ENCODE measurements around the gene COX5B.
"Not testable (repeated sequence)": the region's sequence is repeated elsewhere in the genome, so short reads cannot be mapped to it uniquely, and the experiment has no call there.

Gene COX5B

DNA sequence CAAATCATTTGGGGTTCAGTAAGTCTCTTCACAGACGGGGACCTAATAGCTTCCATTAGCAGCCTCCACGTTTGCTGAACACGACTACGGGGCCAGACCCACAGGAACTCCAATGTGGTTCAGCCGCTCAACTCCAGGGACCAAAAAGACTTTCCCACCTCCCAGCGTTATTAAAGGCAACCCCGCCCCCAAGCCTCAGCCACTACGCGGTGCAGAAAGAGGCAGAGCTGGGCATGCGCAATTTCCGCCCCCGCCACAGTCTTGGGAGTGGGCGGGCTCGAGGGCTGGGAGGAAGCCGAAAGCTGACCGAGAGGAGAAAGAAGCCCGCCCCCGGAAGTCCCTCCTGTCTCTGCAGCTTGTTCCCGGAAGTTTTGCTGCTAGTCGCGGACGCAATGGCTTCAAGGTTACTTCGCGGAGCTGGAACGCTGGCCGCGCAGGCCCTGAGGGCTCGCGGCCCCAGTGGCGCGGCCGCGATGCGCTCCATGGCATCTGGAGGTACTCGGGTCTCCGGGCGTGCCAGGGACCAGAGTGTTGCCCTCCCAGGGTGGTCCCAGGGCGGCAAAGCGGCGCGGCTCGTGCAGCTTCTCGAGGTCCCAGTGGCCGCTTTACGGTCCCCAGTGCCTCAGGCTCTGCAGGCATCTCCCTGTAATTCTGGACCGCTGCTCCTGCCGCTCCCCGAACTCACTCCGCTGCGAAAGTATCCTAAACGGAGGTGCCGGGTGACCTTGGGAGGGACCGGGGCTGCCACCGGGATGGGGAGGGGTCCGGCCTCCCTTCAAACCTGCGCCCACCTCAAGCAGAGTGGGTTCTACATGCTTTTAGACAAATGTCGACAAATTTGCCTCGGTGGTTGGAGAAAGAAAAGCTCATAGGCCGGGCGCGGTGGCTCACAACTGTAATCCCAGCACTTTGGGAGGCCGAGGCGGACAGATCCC, at the start of gene COX5B:
Gene COX5B (plus strand): TSS at position 368 of the 935 bp plus-strand sequence. CDS start 25 bp downstream, at position 393.
- TF ChIP-seq, protein P1, sequence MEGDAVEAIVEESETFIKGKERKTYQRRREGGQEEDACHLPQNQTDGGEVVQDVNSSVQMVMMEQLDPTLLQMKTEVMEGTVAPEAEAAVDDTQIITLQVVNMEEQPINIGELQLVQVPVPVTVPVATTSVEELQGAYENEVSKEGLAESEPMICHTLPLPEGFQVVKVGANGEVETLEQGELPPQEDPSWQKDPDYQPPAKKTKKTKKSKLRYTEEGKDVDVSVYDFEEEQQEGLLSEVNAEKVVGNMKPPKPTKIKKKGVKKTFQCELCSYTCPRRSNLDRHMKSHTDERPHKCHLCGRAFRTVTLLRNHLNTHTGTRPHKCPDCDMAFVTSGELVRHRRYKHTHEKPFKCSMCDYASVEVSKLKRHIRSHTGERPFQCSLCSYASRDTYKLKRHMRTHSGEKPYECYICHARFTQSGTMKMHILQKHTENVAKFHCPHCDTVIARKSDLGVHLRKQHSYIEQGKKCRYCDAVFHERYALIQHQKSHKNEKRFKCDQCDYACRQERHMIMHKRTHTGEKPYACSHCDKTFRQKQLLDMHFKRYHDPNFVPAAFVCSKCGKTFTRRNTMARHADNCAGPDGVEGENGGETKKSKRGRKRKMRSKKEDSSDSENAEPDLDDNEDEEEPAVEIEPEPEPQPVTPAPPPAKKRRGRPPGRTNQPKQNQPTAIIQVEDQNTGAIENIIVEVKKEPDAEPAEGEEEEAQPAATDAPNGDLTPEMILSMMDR (IDR thresholded peaks at IDR 0.05; ENCODE audit: extremely low read depth, missing control alignments), result no peak
- DNase-seq (ENCODE audit: low spot score), result peak; percentile 98

GRCh38 chr2:97596180-97596579, 49.7 kb upstream of the COX5B start:
- DNase-seq (ENCODE audit: low spot score), result not testable (repeated sequence)

DNA sequence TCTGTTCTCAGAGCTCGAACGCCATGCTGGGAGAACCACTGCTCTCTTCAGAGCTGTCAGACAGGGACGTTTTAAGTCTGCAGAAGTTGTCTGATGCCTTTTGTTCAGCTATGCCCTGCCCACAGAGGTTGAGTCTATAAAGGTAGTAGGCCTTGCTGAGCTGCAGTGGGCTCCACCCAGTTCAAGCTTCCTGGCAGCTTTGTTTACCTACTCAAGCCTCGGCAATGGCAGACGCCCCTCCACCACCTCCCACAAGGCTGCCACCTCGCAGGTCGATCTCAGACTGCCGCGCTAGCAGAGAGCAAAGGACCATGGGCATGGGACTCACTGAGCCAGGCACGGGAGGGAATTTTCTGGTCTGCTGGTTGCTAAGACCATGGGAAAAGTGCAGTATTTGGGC, 44.3 kb upstream of the COX5B start:
- not testable (repeated sequence) for DNase-seq (ENCODE audit: low spot score)

DNA sequence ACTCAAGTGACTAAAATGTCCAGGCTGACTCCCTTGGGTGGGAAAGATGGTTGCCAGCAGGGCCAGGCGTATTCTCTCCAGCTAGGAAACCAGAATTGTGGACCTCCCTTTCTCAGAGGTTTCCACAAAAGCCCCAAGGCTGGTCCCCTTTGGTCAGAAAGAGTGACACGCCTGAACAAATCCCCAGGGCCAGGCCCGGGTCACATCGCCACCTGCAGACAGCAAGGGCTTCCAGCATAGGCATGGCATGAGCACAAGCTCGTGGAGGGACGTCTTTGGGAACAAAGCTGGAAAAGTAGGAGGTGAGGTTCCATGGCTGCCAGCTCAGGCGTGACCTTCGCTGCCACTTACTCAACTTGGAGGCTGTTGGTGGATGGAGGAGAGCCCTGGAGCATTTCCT, 40.8 kb upstream of the COX5B start:
- DNase-seq (ENCODE audit: low spot score), result not testable (repeated sequence)

- not testable (repeated sequence) for DNase-seq (ENCODE audit: low spot score)
Observed at GRCh38 chr2:97605524-97606339, 40.1 kb upstream of the COX5B start.

DNA sequence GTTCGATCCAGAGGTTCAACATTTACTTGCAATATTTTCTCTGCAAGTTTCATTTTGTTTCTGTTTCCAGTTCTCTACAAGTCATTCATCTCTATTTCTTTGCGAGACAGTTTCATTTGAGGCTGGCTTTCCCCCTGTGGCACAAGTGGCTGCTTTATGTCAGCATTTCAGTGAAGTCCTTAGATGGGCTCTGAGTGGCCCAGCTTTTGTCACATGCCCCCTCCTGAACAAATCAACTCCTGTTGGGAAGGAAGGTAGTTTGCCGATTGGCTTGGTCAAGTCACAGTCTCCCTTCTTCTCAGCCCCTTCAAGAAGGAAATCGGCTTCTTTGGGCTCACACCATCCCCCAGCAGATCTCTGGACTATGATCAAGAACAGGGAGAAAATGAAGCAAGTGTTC, 37.1 kb upstream of the COX5B start:
- not testable (repeated sequence) for DNase-seq (ENCODE audit: low spot score)

- not testable (repeated sequence) for DNase-seq (ENCODE audit: low spot score)
Observed at GRCh38 chr2:97611895-97612294, 34.0 kb upstream of the COX5B start.

GRCh38 chr2:97615746-97616145, 30.1 kb upstream of the COX5B start:
- DNase-seq (ENCODE audit: low spot score), result not testable (repeated sequence)

- TF ChIP-seq, protein P1 (IDR thresholded peaks at IDR 0.05; ENCODE audit: extremely low read depth, missing control alignments), result no peak
- no peak for DNase-seq (ENCODE audit: low spot score)
Observed at GRCh38 chr2:97617911-97618310, 28.0 kb upstream of the COX5B start.

DNA sequence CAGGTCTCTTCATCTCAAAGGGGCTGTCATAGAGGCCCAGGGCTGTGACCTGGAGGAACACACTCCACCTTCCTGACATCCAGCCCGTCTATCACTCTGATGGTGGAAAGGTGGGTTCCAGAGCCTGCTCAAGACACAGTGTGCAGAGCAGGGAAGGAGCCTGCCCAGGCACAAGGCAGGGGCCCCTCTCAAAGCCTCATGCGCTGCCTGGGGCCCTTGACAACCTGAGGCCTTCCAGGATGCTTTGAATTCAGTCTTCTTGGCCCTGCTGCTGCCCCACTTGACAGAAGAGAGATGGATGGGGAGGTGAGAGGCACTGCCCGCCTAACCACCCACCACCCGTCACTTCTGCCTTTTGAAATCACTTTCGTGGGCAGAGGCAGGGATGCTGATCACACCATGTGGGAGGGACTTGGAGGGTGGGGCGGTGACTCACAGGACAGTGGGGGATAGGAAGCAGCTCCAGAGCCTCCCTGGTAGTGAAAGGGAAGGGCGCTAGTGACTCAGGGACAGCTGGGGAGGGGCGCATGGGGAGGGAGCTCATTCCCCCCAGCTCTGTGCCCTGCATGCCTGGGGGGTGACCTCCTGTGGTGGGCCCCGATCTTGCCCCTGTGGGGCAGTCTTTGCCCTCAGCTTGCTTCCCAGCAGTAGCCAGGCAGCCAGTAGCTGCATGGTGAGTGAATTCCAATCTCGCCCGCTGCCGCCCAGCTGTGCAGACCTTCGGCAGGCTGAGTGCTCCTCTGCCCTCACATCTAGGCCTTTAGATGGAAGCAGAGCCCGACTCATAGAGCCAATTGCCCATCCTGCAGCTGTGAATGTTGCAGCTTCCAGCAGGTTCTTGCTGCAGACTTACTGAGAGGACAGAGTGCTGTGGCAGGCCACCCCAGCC, 26.7 kb upstream of the COX5B start:
- DNase-seq (ENCODE audit: low spot score), result not testable (repeated sequence)

- not testable (repeated sequence) for DNase-seq (ENCODE audit: low spot score)
Observed at GRCh38 chr2:97620492-97620891, 25.4 kb upstream of the COX5B start.

- not testable (repeated sequence) for DNase-seq (ENCODE audit: low spot score)
Observed at GRCh38 chr2:97622976-97623375, 22.9 kb upstream of the COX5B start.

DNA sequence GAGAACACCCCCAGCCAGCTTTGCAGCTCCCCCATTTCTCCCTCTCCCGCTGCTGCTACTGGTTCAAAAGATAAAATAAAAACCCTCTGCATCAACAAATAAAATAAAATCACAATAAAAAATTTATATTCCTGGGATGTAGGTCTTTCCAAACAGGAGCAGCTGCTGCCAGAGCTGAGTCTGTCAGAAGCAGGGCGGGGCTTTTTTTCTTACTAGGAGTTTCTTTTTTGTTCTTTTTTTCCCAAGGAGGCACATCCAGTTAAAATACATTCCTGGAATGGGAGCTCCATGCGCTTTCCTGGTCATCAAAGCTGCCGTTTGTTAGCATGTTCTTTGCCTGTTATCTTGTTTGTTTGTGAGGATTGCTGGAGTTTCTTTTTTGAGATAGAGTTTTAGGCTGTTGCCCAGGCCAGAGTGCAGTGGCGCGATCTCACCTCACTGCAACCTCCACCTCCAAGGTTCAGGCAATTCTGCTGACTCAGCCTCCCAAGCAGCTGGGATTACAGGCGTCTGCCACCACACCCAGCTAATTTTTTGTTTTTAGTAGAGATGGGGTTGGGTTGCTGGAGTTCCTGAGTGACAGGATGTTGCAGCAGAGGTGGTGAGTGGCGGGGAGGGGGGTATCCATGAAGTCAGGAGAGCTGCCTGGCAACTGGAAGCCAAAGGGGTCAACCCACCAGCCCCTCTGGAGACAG, 20.4 kb upstream of the COX5B start:
- not testable (repeated sequence) for DNase-seq (ENCODE audit: low spot score)

GRCh38 chr2:97626049-97626430, 19.8 kb upstream of the COX5B start:
- not testable (repeated sequence) for DNase-seq (ENCODE audit: low spot score)
